ENCODE results near the gene GABARAPL2.
A peak's percentile ranks its signal among the peaks of the same experiment; 100 is the strongest.
"Not testable (repeated sequence)": the region's sequence is repeated elsewhere in the genome, so short reads cannot be mapped to it uniquely, and the experiment has no call there.

GABARAPL2 gene

DNA sequence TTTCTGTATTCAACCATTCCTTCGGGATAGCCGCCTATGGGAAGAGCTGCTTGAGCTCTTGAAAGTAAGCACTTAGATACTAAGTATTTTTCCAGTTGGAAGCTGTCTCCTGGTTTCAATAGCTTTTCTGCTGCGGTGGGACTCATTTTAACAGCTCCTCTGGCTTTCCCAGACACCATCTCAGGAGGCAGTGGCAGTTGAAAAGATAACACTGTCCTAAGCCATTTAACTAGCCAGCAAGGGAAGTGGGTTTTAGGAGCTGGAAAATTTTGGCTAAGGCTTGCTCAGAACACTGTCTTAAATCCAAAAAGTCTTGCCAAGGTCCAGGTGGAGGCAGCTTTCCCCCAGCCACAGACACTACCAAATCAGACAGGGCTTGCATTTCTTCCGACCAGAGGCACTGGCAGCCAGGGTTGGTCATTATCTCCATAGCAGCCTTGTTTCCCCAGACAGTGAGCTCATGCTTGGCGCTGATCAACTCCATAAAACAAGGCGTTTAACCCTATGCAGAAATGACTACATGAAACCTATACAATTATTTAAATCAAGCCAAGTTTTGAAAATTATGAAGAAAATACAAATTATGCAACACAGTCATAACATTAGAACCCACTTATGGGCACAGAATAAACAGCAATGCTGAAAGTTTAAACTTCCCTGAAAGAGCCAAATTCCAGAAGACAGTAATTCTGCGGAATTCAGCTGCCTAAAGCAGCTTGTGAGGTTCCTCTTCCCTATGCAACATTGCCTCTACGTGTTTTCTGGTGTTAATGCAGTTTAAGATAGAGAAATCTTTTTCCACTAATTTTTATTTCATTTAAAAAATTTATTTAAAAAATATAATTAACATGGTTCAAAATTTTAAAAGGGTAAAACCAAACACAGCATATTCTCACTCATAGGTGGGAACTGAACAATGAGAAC, 25.0 kb downstream of the GABARAPL2 start:
- TF ChIP-seq, protein P1, sequence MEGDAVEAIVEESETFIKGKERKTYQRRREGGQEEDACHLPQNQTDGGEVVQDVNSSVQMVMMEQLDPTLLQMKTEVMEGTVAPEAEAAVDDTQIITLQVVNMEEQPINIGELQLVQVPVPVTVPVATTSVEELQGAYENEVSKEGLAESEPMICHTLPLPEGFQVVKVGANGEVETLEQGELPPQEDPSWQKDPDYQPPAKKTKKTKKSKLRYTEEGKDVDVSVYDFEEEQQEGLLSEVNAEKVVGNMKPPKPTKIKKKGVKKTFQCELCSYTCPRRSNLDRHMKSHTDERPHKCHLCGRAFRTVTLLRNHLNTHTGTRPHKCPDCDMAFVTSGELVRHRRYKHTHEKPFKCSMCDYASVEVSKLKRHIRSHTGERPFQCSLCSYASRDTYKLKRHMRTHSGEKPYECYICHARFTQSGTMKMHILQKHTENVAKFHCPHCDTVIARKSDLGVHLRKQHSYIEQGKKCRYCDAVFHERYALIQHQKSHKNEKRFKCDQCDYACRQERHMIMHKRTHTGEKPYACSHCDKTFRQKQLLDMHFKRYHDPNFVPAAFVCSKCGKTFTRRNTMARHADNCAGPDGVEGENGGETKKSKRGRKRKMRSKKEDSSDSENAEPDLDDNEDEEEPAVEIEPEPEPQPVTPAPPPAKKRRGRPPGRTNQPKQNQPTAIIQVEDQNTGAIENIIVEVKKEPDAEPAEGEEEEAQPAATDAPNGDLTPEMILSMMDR (IDR thresholded peaks at IDR 0.05; ENCODE audit: unreplicated experiment in 3 of 3), result peak in 1 of 3 experiments; percentile 15
- H3K27me3 Mint-ChIP-seq (ENCODE audit: low read depth), result no peaks in the 10 kb centered on the region
- H3K4me3 Mint-ChIP-seq, result peak overlapping the region in 2 of 3 experiments; percentile 8 to 65
- H3K4me1 Mint-ChIP-seq, result peaks cover 37% of the 10 kb centered on the region
- no peaks in the 10 kb centered on the region for H3K9me3 Mint-ChIP-seq
- H3K36me3 Mint-ChIP-seq (ENCODE audit: low read depth), result peaks cover 25% of the 10 kb centered on the region
- H3K27ac Mint-ChIP-seq, result peak overlapping the region; percentile 76 to 99 (median 97)

DNA sequence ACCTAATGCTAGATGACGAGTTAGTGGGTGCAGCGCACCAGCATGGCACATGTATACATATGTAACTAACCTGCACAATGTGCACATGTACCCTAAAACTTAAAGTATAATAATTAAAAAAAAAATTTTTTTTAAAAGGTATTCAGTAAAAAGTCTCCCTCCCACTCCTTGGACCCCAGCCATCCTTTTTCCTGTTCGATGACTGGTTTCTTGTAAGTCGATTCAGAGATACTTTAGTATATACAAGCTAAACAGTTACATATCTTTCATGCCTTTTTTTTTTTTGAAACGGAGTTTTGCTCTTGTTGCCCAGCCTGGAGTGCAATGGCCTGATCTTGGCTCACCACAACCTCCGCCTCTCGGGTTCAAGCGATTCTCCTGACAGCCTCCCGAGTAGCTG, 25.7 kb downstream of the GABARAPL2 start:
- not testable (repeated sequence) for H3K27me3 Mint-ChIP-seq (ENCODE audit: low read depth); H3K9me3 Mint-ChIP-seq; H3K4me3 Mint-ChIP-seq
- peak overlapping the region in 2 of 3 experiments; percentile 33 to 55 for H3K27ac Mint-ChIP-seq
- peaks cover 37% of the 10 kb centered on the region for H3K4me1 Mint-ChIP-seq
- peaks cover 29% of the 10 kb centered on the region for H3K36me3 Mint-ChIP-seq (ENCODE audit: low read depth)

DNA sequence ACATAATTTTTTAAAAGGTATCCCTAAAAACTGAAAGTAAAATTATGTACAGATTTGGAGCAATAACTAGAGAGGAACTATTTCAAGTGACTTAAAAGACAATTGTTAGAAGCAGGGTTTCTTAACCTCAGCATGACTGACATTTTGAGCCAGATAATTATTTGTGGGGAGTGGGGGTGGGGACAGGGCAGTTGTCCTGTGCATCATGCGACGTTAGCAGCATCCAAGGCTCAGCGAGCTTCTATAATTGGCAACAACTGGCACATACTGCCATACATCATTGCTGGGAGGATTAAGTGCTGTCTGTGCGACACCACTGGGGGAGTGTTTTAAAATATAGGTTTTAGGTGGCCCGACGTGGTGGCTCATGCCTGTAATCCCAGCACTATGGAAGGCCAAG, 27.1 kb downstream of the GABARAPL2 start:
- Mint-ChIP-seq H3K4me1 (peaks cover 37% of the 10 kb centered on the region), H3K36me3 (ENCODE audit: low read depth) (peaks cover 42% of the 10 kb centered on the region), H3K4me3 (no peak overlapping the region), H3K27ac (peak overlapping the region in 2 of 3 experiments; percentile 35 to 61), H3K27me3 (ENCODE audit: low read depth) (no peaks in the 10 kb centered on the region), H3K9me3 (peaks cover 9% of the 10 kb centered on the region)
- TF ChIP-seq, protein P1 (IDR thresholded peaks at IDR 0.05; ENCODE audit: unreplicated experiment in 3 of 3), result no peak

DNA sequence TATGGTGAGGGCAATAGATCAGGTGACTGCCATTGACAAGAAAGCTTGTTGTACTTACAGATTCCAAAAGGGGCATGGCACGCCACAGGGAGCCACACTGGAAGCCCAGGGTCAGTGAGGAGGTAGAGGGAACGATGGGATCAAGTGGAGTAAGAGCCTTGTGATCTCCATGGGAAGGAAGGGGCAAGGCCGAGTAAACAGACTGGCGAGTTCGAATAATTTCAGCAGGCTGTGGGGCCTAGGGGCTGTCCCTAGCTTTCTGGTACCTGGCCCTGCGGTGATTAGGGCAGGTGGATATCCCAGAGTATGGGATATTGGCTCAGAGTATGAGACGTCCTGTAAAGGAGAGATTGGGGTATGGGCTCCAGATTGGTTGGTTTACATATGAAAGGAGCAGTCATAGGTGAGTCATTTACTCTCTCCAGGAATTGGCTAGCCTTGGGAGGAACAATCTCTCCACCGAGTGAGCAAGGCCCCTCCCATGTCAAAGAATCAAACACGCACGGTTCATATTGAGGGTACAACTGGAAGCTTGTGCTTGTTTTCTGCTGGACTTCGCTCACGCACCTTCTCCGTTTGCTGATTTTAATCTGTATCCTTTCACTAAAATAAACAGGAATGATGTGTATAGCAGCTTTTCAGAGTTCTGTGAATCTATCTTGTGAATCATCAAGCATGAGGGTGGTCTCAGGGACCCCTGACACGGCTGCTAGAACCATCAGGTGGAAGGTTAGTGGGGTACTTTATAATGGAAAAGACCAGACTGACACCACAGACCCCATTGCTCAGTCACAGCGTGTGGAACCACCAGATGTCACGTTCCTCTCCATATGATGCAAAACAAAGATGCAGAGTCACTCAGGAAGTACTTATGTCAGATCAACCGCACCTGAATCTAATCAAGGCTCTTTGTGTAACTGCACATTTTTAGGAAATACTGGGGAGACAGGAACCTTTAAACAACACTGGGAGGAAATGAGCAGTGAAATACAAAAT, 27.9 kb downstream of the GABARAPL2 start:
- Mint-ChIP-seq H3K4me1 (peaks cover 31% of the 10 kb centered on the region), H3K9me3 (peaks cover 9% of the 10 kb centered on the region), H3K27ac (peak overlapping the region; percentile 13 to 35 (median 34)), H3K27me3 (ENCODE audit: low read depth) (no peaks in the 10 kb centered on the region), H3K36me3 (ENCODE audit: low read depth) (peaks cover 37% of the 10 kb centered on the region), H3K4me3 (no peak overlapping the region)
- TF ChIP-seq, protein P1 (IDR thresholded peaks at IDR 0.05; ENCODE audit: unreplicated experiment in 3 of 3), result no peak

DNA sequence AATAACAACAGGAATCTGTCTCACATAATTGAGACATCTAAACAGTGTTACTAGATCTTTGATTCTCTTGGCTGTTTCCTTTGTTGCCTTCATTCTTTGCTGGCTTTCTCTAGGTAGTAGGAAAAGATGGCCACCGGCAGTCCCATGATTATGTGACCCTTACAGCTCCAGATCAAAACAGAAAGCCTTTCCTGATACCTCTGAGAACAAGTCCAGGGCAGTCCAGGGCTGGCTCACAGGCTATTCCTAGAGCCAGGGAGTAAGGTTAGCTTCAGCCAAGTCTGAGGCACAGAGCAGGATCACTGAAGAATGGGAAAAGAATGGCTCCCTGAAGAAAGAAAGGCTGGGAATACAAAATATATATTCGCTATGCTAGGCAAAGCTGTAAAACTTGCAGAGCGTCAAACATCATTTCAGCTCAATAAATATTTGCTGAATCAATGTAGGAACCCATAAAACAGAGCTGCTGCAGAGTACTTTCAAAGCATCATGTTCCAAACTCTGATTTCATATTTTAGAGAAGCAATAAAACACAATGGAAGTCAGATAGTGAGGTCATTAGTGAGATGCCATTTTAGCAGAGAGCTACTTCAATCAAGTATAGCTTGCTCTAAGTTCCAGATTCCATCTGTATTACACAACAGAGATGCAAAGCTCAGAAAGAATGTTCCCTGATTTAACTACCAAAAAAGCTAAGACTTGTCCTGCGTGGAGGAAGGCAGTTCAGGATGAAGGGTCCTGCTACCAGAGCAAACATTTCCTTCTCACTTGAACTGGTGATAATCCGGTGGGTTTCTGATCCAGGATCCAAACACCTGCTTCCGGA, 33.5 kb downstream of the GABARAPL2 start:
- H3K27me3 Mint-ChIP-seq (ENCODE audit: low read depth), result no peaks in the 10 kb centered on the region
- peaks cover 74% of the 10 kb centered on the region for H3K36me3 Mint-ChIP-seq (ENCODE audit: low read depth)
- TF ChIP-seq, protein P1 (IDR thresholded peaks at IDR 0.05; ENCODE audit: unreplicated experiment in 3 of 3), result no peak
- peaks cover 1% of the 10 kb centered on the region for H3K4me1 Mint-ChIP-seq
- peaks cover 9% of the 10 kb centered on the region for H3K9me3 Mint-ChIP-seq
- no peak overlapping the region for H3K4me3 Mint-ChIP-seq
- peak overlapping the region in 1 of 3 experiments; percentile 40 for H3K27ac Mint-ChIP-seq

Data from nephron (organoid).